Ascending aorta (tissue), 2 donors: ENCODE measurements around the gene PREX1. TPM values are rescaled to one million over a fixed set of nuclear protein-coding genes. Genes with fewer than 3 reads are reported as not detected.

Experiments used
- DNase-seq, 2 donors: peaks; one replicate each; pipeline ENCODE4 v3.0.0-alpha.2; 2019; ENCODE audit warnings: low spot score in 2 of 2
- H3K27ac ChIP-seq, 2 donors: fragments of 200-600 bp; sonication (generic); one replicate each; pipeline ENCODE4 v1.5.1; 2016 to 2017; ENCODE audit warnings: mild to moderate bottlenecking in 1 of 2
- H3K27me3 ChIP-seq: fragments of 200-600 bp; sonication (generic); one replicate; pipeline ENCODE4 v1.5.1; 2017
- H3K36me3 ChIP-seq, 2 donors: fragments of 200-600 bp; sonication (generic); one replicate each; pipeline ENCODE4 v1.5.1; 2016
- H3K4me1 ChIP-seq, 2 donors: fragments of 200-600 bp; sonication (generic); one replicate each; pipeline ENCODE4 v1.5.1; 2016 to 2017; ENCODE audit warnings: mild to moderate bottlenecking in 1 of 2
- H3K4me3 ChIP-seq, 2 donors: fragments of 200-600 bp; sonication (generic); one replicate each; pipeline ENCODE4 v1.5.1; 2016 to 2017; ENCODE audit warnings: mild to moderate bottlenecking in 1 of 2
- H3K9me3 ChIP-seq, 2 donors: fragments of 200-600 bp; sonication (generic); one replicate each; pipeline ENCODE4 v1.5.1; 2016
- CTCF ChIP-seq, 3 experiments: fragments of 200-600 bp in 2 of 3; fragments of 450-650 bp in 1 of 3; sonication (generic) in 2 of 3; IDR thresholded peaks; one replicate each; pipeline ENCODE4 v1.5.1; 2016 to 2019; ENCODE audit warnings: antibody characterized with exemption in 3 of 3, mild to moderate bottlenecking in 1 of 3, moderate library complexity in 1 of 3
- intact Hi-C: fragments of 100-400 bp; cut with DNase I; formaldehyde crosslinking; loops from one replicate; pipeline ENCODE4 v1.15.1; 2023
- total RNA-seq: library from RNA; depleted of rRNA; stranded (reverse); fragments of >200 nt; gene quantifications from one replicate; pipeline ENCODE4 v1.1.0, GENCODE V29; 2016

Gene PREX1
- total RNA-seq, 1 donor from 2014 or later = 75.4 TPM

DNA sequence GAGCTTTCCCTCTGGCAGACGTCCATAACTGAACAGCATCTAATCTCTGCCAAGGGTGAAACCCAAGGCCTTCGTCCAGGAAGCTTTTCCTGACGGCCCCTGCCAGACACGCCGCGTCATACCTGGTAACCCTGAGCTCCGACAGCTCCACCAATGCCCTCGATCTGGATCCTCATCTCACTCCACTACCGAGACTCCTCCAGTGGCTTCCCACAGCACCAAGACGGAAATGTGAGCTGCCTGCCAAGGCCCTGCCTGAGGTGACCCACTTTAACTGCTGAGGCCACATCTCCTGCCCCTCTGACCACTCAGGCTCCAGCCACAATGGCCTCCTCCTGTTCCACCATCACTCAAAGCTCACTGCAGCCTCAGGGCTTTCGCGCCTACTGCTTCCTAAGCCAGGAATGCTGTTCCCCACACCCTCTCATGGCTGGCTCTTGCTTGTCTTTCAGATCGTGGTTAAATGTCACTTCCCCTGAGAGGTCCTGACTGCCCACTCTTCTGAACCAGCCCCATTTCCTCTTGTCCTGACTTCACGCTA is 143.2 kb downstream of the PREX1 start:
- Histone ChIP-seq H3K27me3 (no peaks in the 10 kb centered on the region), H3K27ac (peak overlapping the region in 1 of 2 donors; percentile 61), H3K36me3 (peaks cover 6 to 15% of the 10 kb centered on the region in 2 donors), H3K9me3 (no peaks in the 10 kb centered on the region), H3K4me1 (peaks cover 24 to 47% of the 10 kb centered on the region in 2 donors), H3K4me3 (no peak overlapping the region)
- intact Hi-C loops = loop anchor here (5.0 kb wide), 1 partner anchor 123 kb away; no protein-coding TSS in a partner anchor
- TF ChIP-seq CTCF (IDR thresholded peaks at IDR 0.05) = no peak
- DNase-seq = no peak

DNA sequence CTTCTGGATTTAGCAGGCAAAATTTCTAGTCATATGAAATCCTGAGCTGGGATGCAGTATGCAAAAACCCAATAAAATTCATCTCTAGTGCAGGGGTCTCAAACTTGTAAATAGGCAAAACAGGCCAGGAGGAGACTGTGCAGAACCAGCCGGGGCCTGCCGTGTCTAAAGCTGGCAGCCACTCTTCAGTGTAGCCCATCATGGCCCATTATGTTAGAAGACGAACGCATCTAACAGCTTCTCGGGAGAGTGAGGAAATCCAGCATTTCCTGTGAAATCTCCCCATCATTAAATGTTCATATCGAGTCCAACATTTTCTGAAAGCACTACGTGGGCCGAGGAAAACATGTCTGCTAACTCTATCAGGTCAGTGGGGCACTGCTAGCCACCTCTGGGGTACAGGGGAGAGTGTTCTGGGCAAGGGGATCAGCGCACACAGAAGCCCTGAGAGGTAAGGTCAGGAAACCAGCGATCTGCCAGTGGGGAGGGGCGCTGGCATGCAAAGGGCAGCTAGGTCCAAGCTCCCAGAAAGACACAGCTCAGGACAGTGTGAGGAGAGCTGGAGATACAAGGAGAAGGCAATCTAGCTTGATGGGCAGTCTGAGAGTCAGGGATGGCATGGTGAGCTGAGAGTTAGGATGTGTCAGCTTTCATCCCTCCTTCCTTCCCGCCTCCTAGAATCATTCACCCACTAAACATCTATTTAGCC is 144.2 kb downstream of the PREX1 start:
- H3K4me3 ChIP-seq = no peak overlapping the region
- H3K36me3 ChIP-seq = peaks cover 15 to 24% of the 10 kb centered on the region in 2 donors
- H3K9me3 ChIP-seq = no peaks in the 10 kb centered on the region
- no peak for DNase-seq
- TF ChIP-seq CTCF (IDR thresholded peaks at IDR 0.05) = no peak
- H3K27ac ChIP-seq = peak overlapping the region; percentile 61 to 77
- no peaks in the 10 kb centered on the region for H3K27me3 ChIP-seq
- intact Hi-C loops = loop anchor here (2.0 to 5.0 kb wide), 4 partner anchors 13 to 124 kb away; no protein-coding TSS in a partner anchor
- H3K4me1 ChIP-seq = peaks cover 24 to 47% of the 10 kb centered on the region in 2 donors

DNA sequence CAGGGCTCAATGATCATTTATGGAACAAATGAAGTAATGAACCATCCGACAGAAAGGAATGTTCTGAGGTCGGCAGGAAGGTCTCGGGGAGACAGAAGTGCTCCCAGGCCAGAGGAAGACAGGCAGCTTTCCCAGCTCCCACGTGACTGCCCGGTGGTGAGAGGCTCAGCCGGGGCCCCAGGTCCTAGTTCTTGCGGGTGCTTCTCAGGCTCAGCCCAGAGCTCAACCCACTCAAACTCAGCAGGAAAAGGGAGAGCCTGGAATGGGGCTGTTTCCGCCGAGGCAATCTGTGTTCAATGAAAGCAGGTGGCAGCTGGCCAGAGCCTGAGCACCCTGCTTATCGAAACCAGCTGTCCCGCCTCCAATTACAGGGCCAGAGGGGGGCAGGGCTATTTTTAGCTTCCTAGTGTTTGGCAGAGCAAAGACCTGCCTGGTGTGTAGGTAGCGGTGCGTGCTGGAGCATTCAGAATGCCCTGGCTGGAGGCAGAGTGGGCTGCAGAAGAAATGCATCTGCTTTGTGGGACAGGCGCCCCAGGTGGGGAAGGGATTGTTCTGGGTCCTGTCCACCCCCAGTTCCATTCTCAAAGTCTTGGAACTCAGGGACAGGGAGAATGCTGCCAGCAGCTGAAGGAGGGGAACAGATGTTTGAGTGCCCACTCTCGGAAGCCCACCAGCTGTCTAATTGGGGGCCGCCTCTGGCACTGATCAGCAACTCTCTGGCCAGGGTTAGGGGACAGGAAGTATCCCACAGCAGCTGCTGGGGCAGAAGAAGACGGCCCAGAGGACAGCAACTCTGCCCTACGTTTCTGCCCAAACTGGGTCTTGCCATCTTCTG is 145.1 kb downstream of the PREX1 start:
- Histone ChIP-seq H3K27me3 (no peaks in the 10 kb centered on the region), H3K4me1 (peaks cover 24 to 47% of the 10 kb centered on the region in 2 donors), H3K4me3 (peak overlapping the region; percentile 14 to 43), H3K27ac (peak overlapping the region; percentile 61 to 77), H3K36me3 (peaks cover 20 to 26% of the 10 kb centered on the region in 2 donors), H3K9me3 (no peaks in the 10 kb centered on the region)
- DNase-seq = peak in 1 of 2 donors; percentile 92
- intact Hi-C loops = loop anchor here (2.0 to 5.0 kb wide), 4 partner anchors 14 to 125 kb away; no protein-coding TSS in a partner anchor
- no peak for TF ChIP-seq CTCF (IDR thresholded peaks at IDR 0.05)

GRCh38 chr20:48681873-48682426 is 145.8 kb downstream of the PREX1 start:
- Histone ChIP-seq H3K9me3 (no peaks in the 10 kb centered on the region), H3K36me3 (peaks cover 28 to 30% of the 10 kb centered on the region in 2 donors), H3K4me1 (peaks cover 23 to 41% of the 10 kb centered on the region in 2 donors), H3K27me3 (no peaks in the 10 kb centered on the region), H3K27ac (peak overlapping the region; percentile 61 to 77), H3K4me3 (peak overlapping the region in 1 of 2 donors; percentile 43)
- intact Hi-C loops = loop anchor here (2.0 to 5.0 kb wide), 4 partner anchors 15 to 125 kb away; no protein-coding TSS in a partner anchor
- no peak for DNase-seq
- no peak for TF ChIP-seq CTCF (IDR thresholded peaks at IDR 0.05)

DNA sequence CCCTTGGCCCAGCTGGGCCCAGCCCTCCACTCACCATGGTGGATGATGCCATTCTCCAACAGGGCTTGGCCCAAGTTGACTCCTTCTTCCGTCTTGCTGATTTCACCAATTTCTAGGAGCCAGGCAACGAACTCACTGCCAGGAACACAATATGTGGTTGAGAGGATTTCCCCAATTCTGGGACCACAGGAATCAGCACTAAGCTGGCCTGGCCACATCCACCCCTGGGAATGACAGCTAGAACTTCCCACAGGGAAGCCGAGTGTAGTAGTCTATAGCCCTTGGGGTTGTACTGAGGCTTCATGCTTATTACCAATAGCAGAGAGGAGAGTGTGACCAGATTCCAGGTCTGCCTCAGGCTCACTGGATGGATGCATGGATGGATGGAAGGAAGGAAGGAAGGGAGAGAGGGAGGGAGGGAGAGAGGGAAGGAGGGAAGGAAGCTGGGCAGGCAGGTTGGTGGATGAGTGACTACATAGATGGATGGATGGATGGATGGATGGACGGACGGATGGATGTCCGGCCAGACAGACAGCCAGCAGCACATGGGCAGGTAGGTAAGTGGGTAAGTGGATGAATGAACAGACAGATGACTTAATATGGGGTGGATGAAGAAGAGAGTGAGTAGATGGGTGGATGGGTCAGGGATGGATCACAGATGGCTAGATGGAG is 146.5 kb downstream of the PREX1 start:
- DNase-seq = no peak
- H3K4me3 ChIP-seq = no peak overlapping the region
- no peaks in the 10 kb centered on the region for H3K9me3 ChIP-seq
- H3K36me3 ChIP-seq = peaks cover 34 to 37% of the 10 kb centered on the region in 2 donors
- TF ChIP-seq CTCF (IDR thresholded peaks at IDR 0.05) = no peak
- no peaks in the 10 kb centered on the region for H3K27me3 ChIP-seq
- no peak overlapping the region for H3K27ac ChIP-seq
- intact Hi-C loops = loop anchor here (5.0 kb wide), 1 partner anchor 126 kb away; no protein-coding TSS in a partner anchor
- H3K4me1 ChIP-seq = peaks cover 17 to 35% of the 10 kb centered on the region in 2 donors
